Aortic smooth muscle cell (primary cell): ENCODE results near the gene ANGEL1. TPM values are rescaled to one million over a fixed set of nuclear protein-coding genes. Genes with fewer than 3 reads are reported as not detected.

Experiments
- total RNA-seq: library from RNA; depleted of rRNA; stranded (reverse); fragments of >200 nt; gene quantifications from 2 replicates; pipeline ENCODE4 v1.2.3, GENCODE V29; 2014

The ANGEL1 gene
- 4.8 and 5.0 TPM in 2 replicates for total RNA-seq

GRCh38 chr14:76812422-76813383, at the start of gene ANGEL1:
Gene ANGEL1 (minus strand): TSS chr14:76812882. CDS start chr14:76812827, 55 bp downstream.

GRCh38 chr14:76826122-76826521, 13.4 kb upstream of the ANGEL1 start, which contains the start of gene LRRC74A:
Gene LRRC74A (plus strand): TSS chr14:76826408. CDS start chr14:76826698, 290 bp downstream.

GRCh38 chr14:76761136-76761959, 51.3 kb downstream of the ANGEL1 start, which contains the start of gene VASH1:
Gene VASH1 (plus strand): TSS chr14:76761468. CDS start chr14:76762822, 1,354 bp downstream.

Other genes with a start within 250 kb of the ANGEL1 start
- gene VASH1, start 51.4 kb downstream of the ANGEL1 start, total RNA-seq, result 4.6 and 7.8 TPM in 2 replicates
- not detected in 2 replicates for gene LRRC74A, start 13.5 kb upstream of the ANGEL1 start, total RNA-seq
- gene IRF2BPL, start 215.8 kb upstream of the ANGEL1 start, total RNA-seq, result 22.4 and 35.1 TPM in 2 replicates